Measurements from ENCODE around the gene SOAT1.
"Not testable (repeated sequence)": the region's sequence is repeated elsewhere in the genome, so short reads cannot be mapped to it uniquely, and the experiment has no call there.

Gene SOAT1

GRCh38 chr1:179293340-179294327 lies at the start of gene SOAT1:
SOAT1 (plus strand) TSS chr1:179293797; CDS start chr1:179302685, 8,888 bp downstream.
- DNase-seq, result peak; percentile 53 to 96 (median 89)

GRCh38 chr1:179245426-179245825 lies 48.2 kb upstream of the SOAT1 start:
- not testable (repeated sequence) for DNase-seq

GRCh38 chr1:179247923-179248322 lies 45.7 kb upstream of the SOAT1 start:
- no peak for DNase-seq

GRCh38 chr1:179251675-179252074 lies 41.9 kb upstream of the SOAT1 start:
- DNase-seq, result no peak

- DNase-seq, result no peak
Measured at GRCh38 chr1:179252606-179253005, 41.0 kb upstream of the SOAT1 start.

- no peak for DNase-seq
Measured at GRCh38 chr1:179253286-179253972, 40.2 kb upstream of the SOAT1 start.

GRCh38 chr1:179262183-179262582 lies 31.4 kb upstream of the SOAT1 start:
- no peak for DNase-seq

- no peak for DNase-seq
Measured at GRCh38 chr1:179263121-179263520, 30.5 kb upstream of the SOAT1 start.

GRCh38 chr1:179264507-179264906 lies 29.1 kb upstream of the SOAT1 start:
- no peak for DNase-seq

- DNase-seq, result no peak
Measured at GRCh38 chr1:179269071-179269470, 24.5 kb upstream of the SOAT1 start.

GRCh38 chr1:179274424-179274823 lies 19.2 kb upstream of the SOAT1 start:
- not testable (repeated sequence) for DNase-seq

GRCh38 chr1:179278920-179279319 lies 14.7 kb upstream of the SOAT1 start:
- DNase-seq, result no peak

- no peak for DNase-seq
Measured at GRCh38 chr1:179283992-179284391, 9.6 kb upstream of the SOAT1 start.

- DNase-seq, result no peak
Measured at GRCh38 chr1:179287946-179288345, 5.7 kb upstream of the SOAT1 start.

- DNase-seq, result no peak
Measured at GRCh38 chr1:179288977-179289376, 4.6 kb upstream of the SOAT1 start.

- no peak for DNase-seq
Measured at GRCh38 chr1:179295164-179295755, 1.7 kb downstream of the SOAT1 start.

- no peak for DNase-seq
Measured at GRCh38 chr1:179296356-179297104, 2.9 kb downstream of the SOAT1 start.

GRCh38 chr1:179297105-179297378 lies 3.4 kb downstream of the SOAT1 start:
- no peak for DNase-seq

GRCh38 chr1:179298952-179299351 lies 5.4 kb downstream of the SOAT1 start:
- DNase-seq, result no peak

- no peak for DNase-seq
Measured at GRCh38 chr1:179300112-179300511, 6.5 kb downstream of the SOAT1 start.

- DNase-seq, result no peak
Measured at GRCh38 chr1:179302070-179302469, 8.5 kb downstream of the SOAT1 start.
